ENCODE measurements around the gene PNMT. TPM values are rescaled to one million over a fixed set of nuclear protein-coding genes. Genes with fewer than 3 reads are reported as not detected.

PNMT gene
- total and polyA plus RNA-seq, 2 of the 4 experiments (the other 2 are of a cell fraction), result not detected

DNA sequence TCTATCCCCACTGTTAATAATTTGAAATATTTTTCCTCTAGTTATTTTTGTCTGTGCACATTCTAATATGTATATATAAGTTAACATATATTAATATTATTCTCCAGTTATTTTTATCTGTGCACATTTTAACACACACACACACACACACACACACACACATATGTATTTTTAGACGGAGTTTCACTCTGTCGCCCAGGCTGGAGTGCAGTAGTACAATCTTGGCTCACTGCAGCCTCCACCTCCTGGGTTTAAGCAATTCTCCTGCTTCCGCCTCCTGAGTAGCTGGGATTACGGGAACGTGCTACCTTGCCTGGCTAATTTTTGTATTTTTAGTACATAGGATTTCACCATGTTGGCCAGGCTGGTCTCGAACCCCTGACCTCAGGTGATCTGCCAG is 49.4 kb downstream of the PNMT start:
- CTCF ChIA-PET, result no interaction called here
- in situ Hi-C loops (cut with MboI; ENCODE audit: low sequenced_read_pairs) (no loop called here), intact Hi-C loops (cut with micrococcal nuclease) (no loop called here), dilution Hi-C loops (cut with HindIII; ENCODE audit: low sequenced_read_pairs, unreplicated experiment) (no loop called here)
- Histone ChIP-seq H4K5ac (ENCODE audit: low read depth, low read length) (no peak overlapping the region), H3K56ac (ENCODE audit: extremely low read depth, insufficient read depth, low read length) (no peak overlapping the region), H3K4me3 (ENCODE audit: insufficient read depth, low read depth, low read length) (no peak overlapping the region), H2AK9ac (replicated peaks; ENCODE audit: low read depth, low read length, poor library complexity) (no peak overlapping the region), H2BK20ac (ENCODE audit: low read depth, low read length) (no peak overlapping the region), H3K4me1 (ENCODE audit: control insufficient read depth, insufficient read depth, low read length) (no peaks in the 10 kb centered on the region), H2AK5ac (ENCODE audit: low read depth, low read length) (no peak overlapping the region), H3K14ac (replicated peaks; ENCODE audit: low read depth, low read length) (no peak overlapping the region), H3K79me1 (ENCODE audit: low read depth in 1 of 2, low read length in 2 of 2) (no peaks in the 10 kb centered on the region), H2BK15ac (ENCODE audit: low read depth, low read length) (no peak overlapping the region), H3K4ac (ENCODE audit: low read depth, low read length) (no peak overlapping the region), H2AFZ (replicated peaks; ENCODE audit: low read length, poor library complexity) (no peak overlapping the region), H2BK5ac (ENCODE audit: low read depth, low read length, poor library complexity, severe bottlenecking) (no peak overlapping the region), H3K27ac (ENCODE audit: insufficient read depth, low read length) (no peak overlapping the region), H4K91ac (ENCODE audit: insufficient read depth, low read depth, low read length) (no peak overlapping the region), H4K8ac (ENCODE audit: low read depth in 2 of 2, low read length in 2 of 2) (no peak overlapping the region), H3K9ac (ENCODE audit: low read depth, low read length) (no peak overlapping the region), H3K27me3 (ENCODE audit: control insufficient read depth, insufficient read depth, low read length) (no peaks in the 10 kb centered on the region), H3K23ac (ENCODE audit: low read depth, low read length) (no peak overlapping the region), H3K4me2 (ENCODE audit: low read depth, low read length) (no peak overlapping the region), H3K18ac (ENCODE audit: low read depth, low read length) (no peak overlapping the region), H3K9me1 (ENCODE audit: insufficient read depth, low read length) (no peaks in the 10 kb centered on the region), H4K20me1 (ENCODE audit: insufficient read depth, low read length) (no peaks in the 10 kb centered on the region), H2BK120ac (ENCODE audit: low read depth, low read length) (no peak overlapping the region), H3K36me3 (ENCODE audit: control insufficient read depth, insufficient read depth, low read length) (peaks cover 50% of the 10 kb centered on the region), H3K9me3 (ENCODE audit: control insufficient read depth, insufficient read depth, low read length) (no peaks in the 10 kb centered on the region)
- ATAC-seq (ENCODE audit: low read depth) (no peak), DNase-seq (no peak)
- WGBS, 2 experiments (ENCODE audit: extremely low coverage in 2 of 2, insufficient read length in 1 of 2), result 81% methylated on average over 4 of the region's 6 CpGs; no CpG with 5 or more reads in 1 of the 2 experiments
- BruUV-seq (replicated peaks), result no TSS peak
- TF ChIP-seq CTCF (conservative IDR thresholded peaks at IDR 0.05; ENCODE audit: low read depth, low read length) (no peak), MXI1 (IDR thresholded peaks at IDR 0.05; ENCODE audit: borderline replicate concordance, low read depth, low read length) (no peak), USF2 (IDR thresholded peaks at IDR 0.05; ENCODE audit: low read depth, low read length) (no peak), MAFK (IDR thresholded peaks at IDR 0.05; ENCODE audit: low read depth, low read length) (no peak), FOS (IDR thresholded peaks at IDR 0.05; ENCODE audit: low read depth, low read length) (no peak), ELK1 (IDR thresholded peaks at IDR 0.05; ENCODE audit: borderline replicate concordance, low read depth, low read length) (no peak), RAD21 (IDR thresholded peaks at IDR 0.05; ENCODE audit: low read length) (no peak), CHD1 (IDR thresholded peaks at IDR 0.05; ENCODE audit: low read depth, low read length) (no peak), NFE2L2 (IDR thresholded peaks at IDR 0.05; ENCODE audit: low read depth, low read length) (no peak), SMC3 (IDR thresholded peaks at IDR 0.05; ENCODE audit: low read depth, low read length) (no peak), RFX5 (IDR thresholded peaks at IDR 0.05; ENCODE audit: low read depth, low read length) (no peak), RCOR1 (IDR thresholded peaks at IDR 0.05; ENCODE audit: insufficient replicate concordance, low read length) (no peak), MAZ (IDR thresholded peaks at IDR 0.05; ENCODE audit: borderline replicate concordance, low read depth, low read length) (no peak), CEBPB (IDR thresholded peaks at IDR 0.05; ENCODE audit: low read depth, low read length) (no peak), POLR2A (IDR thresholded peaks at IDR 0.05; ENCODE audit: low read depth, low read length) (no peak), BHLHE40 (IDR thresholded peaks at IDR 0.05; ENCODE audit: low read depth, low read length) (no peak)
- POLR2A ChIA-PET (ENCODE audit: unreplicated experiment), result no interaction called here

Data from IMR-90 (cell line).